Measurements from ENCODE around the gene HPSE. TPM values are rescaled to one million over a fixed set of nuclear protein-coding genes. Genes with fewer than 3 reads are reported as not detected.

HPSE gene
- polyA plus RNA-seq, 1 donor from 2014 or later = 0.16 TPM

DNA sequence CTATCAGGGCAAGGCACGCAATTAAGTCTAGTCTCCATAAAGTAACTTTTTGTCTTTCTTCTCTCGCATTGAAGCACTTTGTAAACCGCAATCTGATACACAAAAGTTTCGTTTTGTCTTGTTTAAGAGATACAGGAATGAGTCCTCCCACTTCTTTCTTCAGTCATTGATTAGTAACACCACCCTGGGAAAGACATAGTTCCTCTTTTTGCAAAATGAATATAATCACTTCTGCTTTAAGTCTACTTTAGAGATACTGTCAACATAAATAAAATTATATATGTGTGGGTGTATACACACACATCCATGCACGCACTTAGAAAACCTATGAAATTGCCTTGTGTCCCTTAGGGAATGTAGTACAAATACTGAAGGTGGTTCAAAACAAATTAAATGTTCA lies 61.7 kb downstream of the HPSE start:
- no peaks in the 10 kb centered on the region for H3K27me3 ChIP-seq (ENCODE audit: insufficient read depth, low read depth, low read length)
- H3K79me2 ChIP-seq (replicated peaks; ENCODE audit: insufficient read depth, low read length) = no peaks in the 10 kb centered on the region
- no peak overlapping the region for H3K27ac ChIP-seq (ENCODE audit: low read length)
- no peaks in the 10 kb centered on the region for H3F3A ChIP-seq (ENCODE audit: insufficient read depth, low read length, poor library complexity, severe bottlenecking)
- no peak overlapping the region for H2AFZ ChIP-seq (ENCODE audit: low read depth, low read length)
- H3K9me2 ChIP-seq (ENCODE audit: insufficient read depth, low read length) = no peaks in the 10 kb centered on the region
- TF ChIP-seq EZH2 (IDR thresholded peaks at IDR 0.05; ENCODE audit: borderline replicate concordance, insufficient read depth, low read length, poor library complexity, severe bottlenecking) (no peak), TAF1 (IDR thresholded peaks at IDR 0.05; ENCODE audit: low read depth) (no peak), EP300 (conservative IDR thresholded peaks at IDR 0.05; ENCODE audit: poor library complexity, severe bottlenecking) (no peak), SMC3 (conservative IDR thresholded peaks at IDR 0.05; ENCODE audit: poor library complexity) (no peak), RAD21 (conservative IDR thresholded peaks at IDR 0.05) (no peak), POLR2AphosphoS5 (IDR thresholded peaks at IDR 0.05) (no peak), MXI1 (conservative IDR thresholded peaks at IDR 0.05; ENCODE audit: poor library complexity, severe bottlenecking) (no peak)
- TF ChIP-seq, protein P1, sequence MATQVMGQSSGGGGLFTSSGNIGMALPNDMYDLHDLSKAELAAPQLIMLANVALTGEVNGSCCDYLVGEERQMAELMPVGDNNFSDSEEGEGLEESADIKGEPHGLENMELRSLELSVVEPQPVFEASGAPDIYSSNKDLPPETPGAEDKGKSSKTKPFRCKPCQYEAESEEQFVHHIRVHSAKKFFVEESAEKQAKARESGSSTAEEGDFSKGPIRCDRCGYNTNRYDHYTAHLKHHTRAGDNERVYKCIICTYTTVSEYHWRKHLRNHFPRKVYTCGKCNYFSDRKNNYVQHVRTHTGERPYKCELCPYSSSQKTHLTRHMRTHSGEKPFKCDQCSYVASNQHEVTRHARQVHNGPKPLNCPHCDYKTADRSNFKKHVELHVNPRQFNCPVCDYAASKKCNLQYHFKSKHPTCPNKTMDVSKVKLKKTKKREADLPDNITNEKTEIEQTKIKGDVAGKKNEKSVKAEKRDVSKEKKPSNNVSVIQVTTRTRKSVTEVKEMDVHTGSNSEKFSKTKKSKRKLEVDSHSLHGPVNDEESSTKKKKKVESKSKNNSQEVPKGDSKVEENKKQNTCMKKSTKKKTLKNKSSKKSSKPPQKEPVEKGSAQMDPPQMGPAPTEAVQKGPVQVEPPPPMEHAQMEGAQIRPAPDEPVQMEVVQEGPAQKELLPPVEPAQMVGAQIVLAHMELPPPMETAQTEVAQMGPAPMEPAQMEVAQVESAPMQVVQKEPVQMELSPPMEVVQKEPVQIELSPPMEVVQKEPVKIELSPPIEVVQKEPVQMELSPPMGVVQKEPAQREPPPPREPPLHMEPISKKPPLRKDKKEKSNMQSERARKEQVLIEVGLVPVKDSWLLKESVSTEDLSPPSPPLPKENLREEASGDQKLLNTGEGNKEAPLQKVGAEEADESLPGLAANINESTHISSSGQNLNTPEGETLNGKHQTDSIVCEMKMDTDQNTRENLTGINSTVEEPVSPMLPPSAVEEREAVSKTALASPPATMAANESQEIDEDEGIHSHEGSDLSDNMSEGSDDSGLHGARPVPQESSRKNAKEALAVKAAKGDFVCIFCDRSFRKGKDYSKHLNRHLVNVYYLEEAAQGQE (IDR thresholded peaks at IDR 0.05; ENCODE audit: borderline replicate concordance) = no peak
- TF ChIP-seq, protein P2, sequence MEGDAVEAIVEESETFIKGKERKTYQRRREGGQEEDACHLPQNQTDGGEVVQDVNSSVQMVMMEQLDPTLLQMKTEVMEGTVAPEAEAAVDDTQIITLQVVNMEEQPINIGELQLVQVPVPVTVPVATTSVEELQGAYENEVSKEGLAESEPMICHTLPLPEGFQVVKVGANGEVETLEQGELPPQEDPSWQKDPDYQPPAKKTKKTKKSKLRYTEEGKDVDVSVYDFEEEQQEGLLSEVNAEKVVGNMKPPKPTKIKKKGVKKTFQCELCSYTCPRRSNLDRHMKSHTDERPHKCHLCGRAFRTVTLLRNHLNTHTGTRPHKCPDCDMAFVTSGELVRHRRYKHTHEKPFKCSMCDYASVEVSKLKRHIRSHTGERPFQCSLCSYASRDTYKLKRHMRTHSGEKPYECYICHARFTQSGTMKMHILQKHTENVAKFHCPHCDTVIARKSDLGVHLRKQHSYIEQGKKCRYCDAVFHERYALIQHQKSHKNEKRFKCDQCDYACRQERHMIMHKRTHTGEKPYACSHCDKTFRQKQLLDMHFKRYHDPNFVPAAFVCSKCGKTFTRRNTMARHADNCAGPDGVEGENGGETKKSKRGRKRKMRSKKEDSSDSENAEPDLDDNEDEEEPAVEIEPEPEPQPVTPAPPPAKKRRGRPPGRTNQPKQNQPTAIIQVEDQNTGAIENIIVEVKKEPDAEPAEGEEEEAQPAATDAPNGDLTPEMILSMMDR (IDR thresholded peaks at IDR 0.05; ENCODE audit: poor library complexity, severe bottlenecking) = no peak
- H4K20me1 ChIP-seq (ENCODE audit: insufficient read depth) = no peaks in the 10 kb centered on the region
- H3K4me3 ChIP-seq (ENCODE audit: low read length) = no peak overlapping the region
- H3K36me3 ChIP-seq (ENCODE audit: insufficient read depth, low read length) = no peaks in the 10 kb centered on the region
- H3K4me2 ChIP-seq (ENCODE audit: low read length) = no peak overlapping the region
- H3K9ac ChIP-seq (ENCODE audit: low read length) = no peak overlapping the region
- H3K9me3 ChIP-seq (ENCODE audit: low read length) = no peaks in the 10 kb centered on the region

DNA sequence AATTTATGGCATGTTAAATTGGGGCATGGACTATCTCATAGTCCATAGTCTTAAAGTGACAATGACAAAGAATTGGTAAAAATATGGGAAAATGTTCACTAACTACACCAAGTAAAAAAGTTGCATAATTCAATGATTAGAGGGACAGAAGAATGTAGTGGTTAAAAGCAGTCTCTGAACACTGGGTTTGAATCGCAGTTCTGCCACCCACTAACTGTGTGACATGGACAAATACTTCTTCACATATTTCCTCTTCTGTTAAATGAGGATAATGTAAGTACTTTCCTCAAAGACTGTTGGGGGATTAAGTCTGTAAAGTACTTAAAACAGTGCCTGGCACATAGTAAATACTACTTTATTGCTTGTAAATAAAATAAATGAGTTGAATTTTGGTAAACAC lies 65.4 kb downstream of the HPSE start:
- H3K4me2 ChIP-seq (ENCODE audit: low read length) = no peak overlapping the region
- no peaks in the 10 kb centered on the region for H3K9me3 ChIP-seq (ENCODE audit: low read length)
- H3K27me3 ChIP-seq (ENCODE audit: insufficient read depth, low read depth, low read length) = no peaks in the 10 kb centered on the region
- no peaks in the 10 kb centered on the region for H3F3A ChIP-seq (ENCODE audit: insufficient read depth, low read length, poor library complexity, severe bottlenecking)
- no peak overlapping the region for H3K9ac ChIP-seq (ENCODE audit: low read length)
- no peaks in the 10 kb centered on the region for H3K9me2 ChIP-seq (ENCODE audit: insufficient read depth, low read length)
- no peak overlapping the region for H3K4me3 ChIP-seq (ENCODE audit: low read length)
- no peaks in the 10 kb centered on the region for H4K20me1 ChIP-seq (ENCODE audit: insufficient read depth)
- TF ChIP-seq MXI1 (conservative IDR thresholded peaks at IDR 0.05; ENCODE audit: poor library complexity, severe bottlenecking) (no peak), SMC3 (conservative IDR thresholded peaks at IDR 0.05; ENCODE audit: poor library complexity) (no peak), POLR2AphosphoS5 (IDR thresholded peaks at IDR 0.05) (no peak), RAD21 (conservative IDR thresholded peaks at IDR 0.05) (no peak), TAF1 (IDR thresholded peaks at IDR 0.05; ENCODE audit: low read depth) (no peak), EP300 (conservative IDR thresholded peaks at IDR 0.05; ENCODE audit: poor library complexity, severe bottlenecking) (no peak), EZH2 (IDR thresholded peaks at IDR 0.05; ENCODE audit: borderline replicate concordance, insufficient read depth, low read length, poor library complexity, severe bottlenecking) (no peak)
- TF ChIP-seq, protein P2 (IDR thresholded peaks at IDR 0.05; ENCODE audit: poor library complexity, severe bottlenecking) = no peak
- TF ChIP-seq, protein P1 (IDR thresholded peaks at IDR 0.05; ENCODE audit: borderline replicate concordance) = no peak
- no peak overlapping the region for H3K27ac ChIP-seq (ENCODE audit: low read length)
- no peaks in the 10 kb centered on the region for H3K79me2 ChIP-seq (replicated peaks; ENCODE audit: insufficient read depth, low read length)
- no peak overlapping the region for H2AFZ ChIP-seq (ENCODE audit: low read depth, low read length)
- no peaks in the 10 kb centered on the region for H3K36me3 ChIP-seq (ENCODE audit: insufficient read depth, low read length)
